ENCODE results near the gene FNDC3B. TPM values are rescaled to one million over a fixed set of nuclear protein-coding genes. Genes with fewer than 3 reads are reported as not detected.

The FNDC3B gene
- total RNA-seq, 1 donor from 2014 or later = 68.5 TPM

GRCh38 chr3:172158741-172159140, 119.4 kb downstream of the FNDC3B start:
- Histone ChIP-seq H3K27me3 (no peaks in the 10 kb centered on the region), H3K27ac (peak overlapping the region; percentile 42), H3K9me3 (no peaks in the 10 kb centered on the region), H3K36me3 (no peaks in the 10 kb centered on the region), H3K4me3 (no peak overlapping the region), H3K4me1 (peaks cover 62% of the 10 kb centered on the region)
- no peak for TF ChIP-seq CTCF (IDR thresholded peaks at IDR 0.05)
- TF ChIP-seq POLR2A (IDR thresholded peaks at IDR 0.05) = no peak
- no peak for TF ChIP-seq POLR2AphosphoS5 (IDR thresholded peaks at IDR 0.05; ENCODE audit: insufficient read depth in 1 of 2, low read depth in 1 of 2)
- no peak for DNase-seq (ENCODE audit: extremely low spot score in 2 of 2)
- intact Hi-C loops (cut with DNase I) = no loop called here

- no peaks in the 10 kb centered on the region for H3K27me3 ChIP-seq
- H3K36me3 ChIP-seq = no peaks in the 10 kb centered on the region
- TF ChIP-seq CTCF (IDR thresholded peaks at IDR 0.05) = no peak
- no peak for TF ChIP-seq POLR2AphosphoS5 (IDR thresholded peaks at IDR 0.05; ENCODE audit: insufficient read depth in 1 of 2, low read depth in 1 of 2)
- TF ChIP-seq POLR2A (IDR thresholded peaks at IDR 0.05) = no peak
- intact Hi-C loops (cut with DNase I) = no loop called here
- no peak for DNase-seq (ENCODE audit: extremely low spot score in 2 of 2)
- H3K4me1 ChIP-seq = peaks cover 56% of the 10 kb centered on the region
- H3K27ac ChIP-seq = peak overlapping the region; percentile 42
- H3K9me3 ChIP-seq = no peaks in the 10 kb centered on the region
- H3K4me3 ChIP-seq = no peak overlapping the region
Observed at GRCh38 chr3:172159376-172159775, 120.0 kb downstream of the FNDC3B start.

- intact Hi-C loops (cut with DNase I) = no loop called here
- DNase-seq (ENCODE audit: extremely low spot score in 2 of 2) = no peak
- Histone ChIP-seq H3K27me3 (no peaks in the 10 kb centered on the region), H3K4me1 (peaks cover 49% of the 10 kb centered on the region), H3K4me3 (no peak overlapping the region), H3K36me3 (no peaks in the 10 kb centered on the region), H3K27ac (peak overlapping the region; percentile 42), H3K9me3 (no peaks in the 10 kb centered on the region)
- TF ChIP-seq POLR2AphosphoS5 (IDR thresholded peaks at IDR 0.05; ENCODE audit: insufficient read depth in 1 of 2, low read depth in 1 of 2) (no peak), POLR2A (IDR thresholded peaks at IDR 0.05) (no peak), CTCF (IDR thresholded peaks at IDR 0.05) (no peak)
Observed at GRCh38 chr3:172159962-172160538, 120.7 kb downstream of the FNDC3B start.

- no peak overlapping the region for H3K27ac ChIP-seq
- no peak for TF ChIP-seq POLR2A (IDR thresholded peaks at IDR 0.05)
- TF ChIP-seq POLR2AphosphoS5 (IDR thresholded peaks at IDR 0.05; ENCODE audit: insufficient read depth in 1 of 2, low read depth in 1 of 2) = no peak
- TF ChIP-seq CTCF (IDR thresholded peaks at IDR 0.05) = no peak
- peaks cover 37% of the 10 kb centered on the region for H3K4me1 ChIP-seq
- no peak overlapping the region for H3K4me3 ChIP-seq
- intact Hi-C loops (cut with DNase I) = no loop called here
- no peak for DNase-seq (ENCODE audit: extremely low spot score in 2 of 2)
- no peaks in the 10 kb centered on the region for H3K9me3 ChIP-seq
- H3K36me3 ChIP-seq = no peaks in the 10 kb centered on the region
- H3K27me3 ChIP-seq = no peaks in the 10 kb centered on the region
Observed at GRCh38 chr3:172161133-172161789, 121.9 kb downstream of the FNDC3B start.

GRCh38 chr3:172161959-172162358, 122.6 kb downstream of the FNDC3B start:
- H3K4me3 ChIP-seq = no peak overlapping the region
- no peak for DNase-seq (ENCODE audit: extremely low spot score in 2 of 2)
- intact Hi-C loops (cut with DNase I) = no loop called here
- H3K27ac ChIP-seq = no peak overlapping the region
- no peaks in the 10 kb centered on the region for H3K9me3 ChIP-seq
- no peaks in the 10 kb centered on the region for H3K27me3 ChIP-seq
- no peak for TF ChIP-seq POLR2AphosphoS5 (IDR thresholded peaks at IDR 0.05; ENCODE audit: insufficient read depth in 1 of 2, low read depth in 1 of 2)
- no peak for TF ChIP-seq POLR2A (IDR thresholded peaks at IDR 0.05)
- no peak for TF ChIP-seq CTCF (IDR thresholded peaks at IDR 0.05)
- H3K4me1 ChIP-seq = peaks cover 30% of the 10 kb centered on the region
- no peaks in the 10 kb centered on the region for H3K36me3 ChIP-seq

Data from vagina (tissue), 2 donors.